ENCODE results near the gene RRAS2. TPM values are rescaled to one million over a fixed set of nuclear protein-coding genes. Genes with fewer than 3 reads are reported as not detected.
"Not testable (repeated sequence)": the region's sequence is repeated elsewhere in the genome, so short reads cannot be mapped to it uniquely, and the experiment has no call there.

The RRAS2 gene
- total and polyA plus RNA-seq, 2 of the 4 experiments (the other 2 are of a cell fraction) = 85.5 to 106 TPM

GRCh38 chr11:14252501-14252900 lies 106.5 kb downstream of the RRAS2 start:
- H3K36me3 ChIP-seq (ENCODE audit: control insufficient read depth, insufficient read depth, low read length); H3K79me1 ChIP-seq (ENCODE audit: low read depth in 1 of 2, low read length in 2 of 2); BruUV-seq (replicated peaks); H3K9me3 ChIP-seq (ENCODE audit: control insufficient read depth, insufficient read depth, low read length); H2AK5ac ChIP-seq (ENCODE audit: low read depth, low read length); H2BK5ac ChIP-seq (ENCODE audit: low read depth, low read length, poor library complexity, severe bottlenecking); H3K9ac ChIP-seq (ENCODE audit: low read depth, low read length); ATAC-seq (ENCODE audit: low read depth); H3K27ac ChIP-seq (ENCODE audit: insufficient read depth, low read length); H3K4me1 ChIP-seq (ENCODE audit: control insufficient read depth, insufficient read depth, low read length); H2AK9ac ChIP-seq (replicated peaks; ENCODE audit: low read depth, low read length, poor library complexity); H3K4me2 ChIP-seq (ENCODE audit: low read depth, low read length); POLR2A ChIA-PET (ENCODE audit: unreplicated experiment); H3K4ac ChIP-seq (ENCODE audit: low read depth, low read length); H2BK15ac ChIP-seq (ENCODE audit: low read depth, low read length); H3K14ac ChIP-seq (replicated peaks; ENCODE audit: low read depth, low read length); H4K91ac ChIP-seq (ENCODE audit: insufficient read depth, low read depth, low read length); H3K9me1 ChIP-seq (ENCODE audit: insufficient read depth, low read length); H3K18ac ChIP-seq (ENCODE audit: low read depth, low read length); H4K8ac ChIP-seq (ENCODE audit: low read depth in 2 of 2, low read length in 2 of 2); dilution Hi-C loops (cut with HindIII; ENCODE audit: low sequenced_read_pairs, unreplicated experiment); H4K5ac ChIP-seq (ENCODE audit: low read depth, low read length); H4K20me1 ChIP-seq (ENCODE audit: insufficient read depth, low read length); H3K4me3 ChIP-seq (ENCODE audit: insufficient read depth, low read depth, low read length); H3K56ac ChIP-seq (ENCODE audit: extremely low read depth, insufficient read depth, low read length); H2AFZ ChIP-seq (replicated peaks; ENCODE audit: low read length, poor library complexity); H2BK20ac ChIP-seq (ENCODE audit: low read depth, low read length); intact Hi-C loops (cut with micrococcal nuclease); DNase-seq; H2BK120ac ChIP-seq (ENCODE audit: low read depth, low read length); H3K23ac ChIP-seq (ENCODE audit: low read depth, low read length): not testable (repeated sequence)
- peaks cover 43% of the 10 kb centered on the region for H3K27me3 ChIP-seq (ENCODE audit: control insufficient read depth, insufficient read depth, low read length)
- CTCF ChIA-PET = interaction anchor here (1.2 kb wide), 1 partner anchor 480 kb away, joined by 3 read pairs; no protein-coding TSS in a partner anchor
- in situ Hi-C loops (cut with MboI; ENCODE audit: low sequenced_read_pairs) = loop anchor here (25.0 kb wide), 1 partner anchor 635 kb away; the partner anchor contains the start of gene CYP2R1
- WGBS, 2 experiments (ENCODE audit: extremely low coverage in 2 of 2, insufficient read length in 1 of 2) = 100% methylated on average over 1 of the region's 12 CpGs; no CpG with 5 or more reads in 1 of the 2 experiments
